Neural crest cell (in vitro differentiated cells): ENCODE data around the gene GFRA1. TPM values are rescaled to one million over a fixed set of nuclear protein-coding genes. Genes with fewer than 3 reads are reported as not detected.
"Not testable (repeated sequence)": the region's sequence is repeated elsewhere in the genome, so short reads cannot be mapped to it uniquely, and the experiment has no call there.

Source experiments
- DNase-seq: peaks from one replicate; pipeline ENCODE4 v3.0.0; 2021; ENCODE audit warnings: low read depth, mixed read lengths, low spot score
- H3K27ac Mint-ChIP-seq: one replicate; pipeline ENCODE4 v1.8.0; 2021; ENCODE audit warnings: mild to moderate bottlenecking, mixed read lengths; ENCODE audit not compliant: unreplicated experiment
- H3K27me3 Mint-ChIP-seq: 2 replicates; pipeline ENCODE4 v1.8.0; 2021; ENCODE audit warnings: low read depth, mild to moderate bottlenecking, mixed read lengths
- H3K36me3 Mint-ChIP-seq: 2 replicates; pipeline ENCODE4 v1.8.0; 2021; ENCODE audit warnings: low read depth, mild to moderate bottlenecking, mixed read lengths
- H3K4me1 Mint-ChIP-seq: 2 replicates; pipeline ENCODE4 v1.8.0; 2021; ENCODE audit warnings: mixed read lengths
- H3K4me3 Mint-ChIP-seq: one replicate; pipeline ENCODE4 v1.8.0; 2021; ENCODE audit warnings: mild to moderate bottlenecking, mixed read lengths
- H3K9me3 Mint-ChIP-seq: 2 replicates; pipeline ENCODE4 v1.8.0; 2021; ENCODE audit warnings: mixed read lengths
- total RNA-seq: library from RNA; stranded (reverse); gene quantifications from 2 replicates; pipeline ENCODE4 v1.2.1, GENCODE V29; 2021
- TF ChIP-seq, protein P1 (sequence below): fragments of 200-600 bp; sonication (generic); conservative IDR thresholded peaks from 2 replicates; pipeline ENCODE4 v1.5.0; 2021; ENCODE audit warnings: antibody characterized with exemption, mild to moderate bottlenecking

Gene GFRA1
- total RNA-seq, 1 donor from 2014 or later: 72.4 TPM

DNA sequence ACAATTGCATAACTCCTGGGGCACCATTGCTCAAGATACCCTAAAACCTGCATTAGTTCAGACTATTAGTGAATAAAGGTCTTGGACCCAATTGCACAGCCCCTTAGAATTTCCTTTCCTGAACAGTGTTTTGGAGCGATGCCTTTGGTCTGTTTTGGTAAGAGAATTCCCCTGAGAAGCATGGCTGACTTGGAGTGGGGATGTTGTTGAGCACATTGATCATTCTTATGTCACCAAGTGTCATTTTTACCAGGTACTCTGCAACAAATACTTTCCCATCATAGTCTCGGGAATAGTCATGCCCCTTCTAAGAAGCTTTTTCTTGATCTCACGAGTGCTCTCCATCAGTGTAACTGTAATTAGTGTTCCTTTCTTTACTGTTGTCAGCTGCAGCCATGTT is 229.7 kb downstream of the GFRA1 start:
- Mint-ChIP-seq H3K4me1 (no peaks in the 10 kb centered on the region), H3K9me3 (peaks cover 5% of the 10 kb centered on the region), H3K27ac (no peak overlapping the region), H3K4me3 (no peak overlapping the region), H3K27me3 (no peaks in the 10 kb centered on the region), H3K36me3 (no peaks in the 10 kb centered on the region)
- TF ChIP-seq, protein P1, sequence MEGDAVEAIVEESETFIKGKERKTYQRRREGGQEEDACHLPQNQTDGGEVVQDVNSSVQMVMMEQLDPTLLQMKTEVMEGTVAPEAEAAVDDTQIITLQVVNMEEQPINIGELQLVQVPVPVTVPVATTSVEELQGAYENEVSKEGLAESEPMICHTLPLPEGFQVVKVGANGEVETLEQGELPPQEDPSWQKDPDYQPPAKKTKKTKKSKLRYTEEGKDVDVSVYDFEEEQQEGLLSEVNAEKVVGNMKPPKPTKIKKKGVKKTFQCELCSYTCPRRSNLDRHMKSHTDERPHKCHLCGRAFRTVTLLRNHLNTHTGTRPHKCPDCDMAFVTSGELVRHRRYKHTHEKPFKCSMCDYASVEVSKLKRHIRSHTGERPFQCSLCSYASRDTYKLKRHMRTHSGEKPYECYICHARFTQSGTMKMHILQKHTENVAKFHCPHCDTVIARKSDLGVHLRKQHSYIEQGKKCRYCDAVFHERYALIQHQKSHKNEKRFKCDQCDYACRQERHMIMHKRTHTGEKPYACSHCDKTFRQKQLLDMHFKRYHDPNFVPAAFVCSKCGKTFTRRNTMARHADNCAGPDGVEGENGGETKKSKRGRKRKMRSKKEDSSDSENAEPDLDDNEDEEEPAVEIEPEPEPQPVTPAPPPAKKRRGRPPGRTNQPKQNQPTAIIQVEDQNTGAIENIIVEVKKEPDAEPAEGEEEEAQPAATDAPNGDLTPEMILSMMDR: no peak
- DNase-seq: no peak

DNA sequence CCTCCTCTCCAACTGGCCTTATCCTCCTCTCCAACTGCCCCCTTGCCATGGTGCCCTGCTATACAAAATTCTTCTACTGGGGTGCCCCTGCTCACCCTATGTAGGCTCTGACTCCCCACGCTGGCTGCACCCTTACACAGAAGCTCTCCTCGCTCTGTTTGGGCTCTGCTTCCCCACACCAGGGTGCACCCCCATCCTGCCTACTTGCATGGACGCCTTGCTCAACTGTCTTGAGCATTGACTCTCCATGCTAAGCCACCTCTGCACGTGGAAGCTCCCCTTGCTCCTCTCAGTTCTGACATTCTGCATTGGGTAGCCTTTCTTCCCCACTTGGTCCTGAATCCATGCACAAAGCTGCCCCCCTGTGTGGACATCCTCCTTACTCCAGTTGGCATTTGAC is 231.1 kb downstream of the GFRA1 start:
- Mint-ChIP-seq H3K36me3 (no peaks in the 10 kb centered on the region), H3K4me3 (no peak overlapping the region), H3K4me1 (no peaks in the 10 kb centered on the region), H3K9me3 (peaks cover 5% of the 10 kb centered on the region), H3K27ac (no peak overlapping the region), H3K27me3 (no peaks in the 10 kb centered on the region)
- DNase-seq: no peak
- TF ChIP-seq, protein P1: no peak

DNA sequence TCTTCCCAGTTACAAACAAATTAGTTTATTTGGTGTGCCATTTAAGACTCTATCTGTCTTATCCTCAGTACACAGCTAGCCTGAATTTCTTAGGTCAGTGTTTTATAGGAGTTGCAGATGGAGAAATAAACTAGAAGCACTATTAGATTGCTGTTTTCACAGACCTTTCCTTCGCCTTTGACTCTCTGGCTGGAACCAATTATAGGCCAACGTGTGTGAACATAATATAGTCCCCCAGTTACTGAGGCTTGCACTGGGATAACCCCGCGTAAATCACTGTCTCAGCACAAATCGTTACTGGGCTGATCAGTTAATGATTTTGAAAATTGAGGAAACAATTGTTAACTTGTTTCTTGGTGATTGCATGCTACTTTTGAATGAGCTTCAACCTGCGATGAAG is 233.4 kb downstream of the GFRA1 start:
- Mint-ChIP-seq H3K9me3 (peaks cover 5% of the 10 kb centered on the region), H3K4me1 (no peaks in the 10 kb centered on the region), H3K27me3 (no peaks in the 10 kb centered on the region), H3K27ac (no peak overlapping the region), H3K4me3 (no peak overlapping the region), H3K36me3 (no peaks in the 10 kb centered on the region)
- no peak for DNase-seq
- TF ChIP-seq, protein P1: no peak

DNA sequence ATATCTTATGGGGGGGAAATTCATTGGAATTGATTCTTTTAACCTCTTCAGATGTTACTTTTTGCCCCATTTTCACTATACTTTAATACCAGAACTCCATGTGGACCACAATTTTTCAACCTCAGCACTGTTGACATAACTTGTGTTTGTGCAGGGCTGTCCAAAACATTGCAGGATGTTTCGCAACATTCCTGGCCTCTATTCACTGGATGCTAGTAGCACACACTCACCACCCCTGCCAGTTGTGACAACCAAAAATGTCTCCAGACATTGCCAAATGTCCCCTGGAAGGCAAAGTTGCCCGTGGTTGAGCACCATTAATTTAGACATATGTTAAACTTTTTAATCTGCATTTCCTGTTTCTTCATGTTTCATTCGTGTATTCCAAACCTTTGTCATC is 234.7 kb downstream of the GFRA1 start:
- DNase-seq: no peak
- Mint-ChIP-seq H3K4me3 (no peak overlapping the region), H3K9me3 (peaks cover 11% of the 10 kb centered on the region), H3K4me1 (no peaks in the 10 kb centered on the region), H3K36me3 (peaks cover 3% of the 10 kb centered on the region), H3K27me3 (no peaks in the 10 kb centered on the region), H3K27ac (no peak overlapping the region)
- TF ChIP-seq, protein P1: no peak

GRCh38 chr10:116035406-116035805 is 237.6 kb downstream of the GFRA1 start:
- H3K9me3 Mint-ChIP-seq: peaks cover 13% of the 10 kb centered on the region
- H3K36me3 Mint-ChIP-seq, H3K4me3 Mint-ChIP-seq, H3K27ac Mint-ChIP-seq, H3K27me3 Mint-ChIP-seq, H3K4me1 Mint-ChIP-seq, DNase-seq: not testable (repeated sequence)

DNA sequence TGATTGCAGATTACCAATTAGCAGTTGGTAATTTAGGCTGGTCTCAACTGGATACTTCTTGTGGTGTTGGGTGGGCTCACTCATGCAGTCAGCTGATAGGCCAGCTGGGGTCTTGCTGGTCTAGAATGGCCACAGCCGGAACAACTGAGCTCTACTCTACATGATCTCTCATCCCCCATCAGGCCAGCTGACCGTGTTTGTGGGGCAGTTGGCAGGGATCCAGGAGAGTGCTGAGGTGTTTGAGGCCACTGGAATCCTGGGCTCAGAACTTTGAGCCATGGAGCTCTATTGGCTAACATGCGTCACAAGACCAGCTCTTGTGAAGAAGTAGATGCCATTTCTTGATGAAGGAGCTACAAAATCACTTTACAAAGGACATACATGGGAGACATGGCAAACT is 242.4 kb downstream of the GFRA1 start:
- Mint-ChIP-seq H3K4me1 (no peaks in the 10 kb centered on the region), H3K4me3 (no peak overlapping the region), H3K27ac (no peak overlapping the region), H3K27me3 (no peaks in the 10 kb centered on the region), H3K9me3 (peaks cover 13% of the 10 kb centered on the region), H3K36me3 (peaks cover 6% of the 10 kb centered on the region)
- TF ChIP-seq, protein P1: no peak
- no peak for DNase-seq
